Measurements from ENCODE around the gene CMTM6.

DNA sequence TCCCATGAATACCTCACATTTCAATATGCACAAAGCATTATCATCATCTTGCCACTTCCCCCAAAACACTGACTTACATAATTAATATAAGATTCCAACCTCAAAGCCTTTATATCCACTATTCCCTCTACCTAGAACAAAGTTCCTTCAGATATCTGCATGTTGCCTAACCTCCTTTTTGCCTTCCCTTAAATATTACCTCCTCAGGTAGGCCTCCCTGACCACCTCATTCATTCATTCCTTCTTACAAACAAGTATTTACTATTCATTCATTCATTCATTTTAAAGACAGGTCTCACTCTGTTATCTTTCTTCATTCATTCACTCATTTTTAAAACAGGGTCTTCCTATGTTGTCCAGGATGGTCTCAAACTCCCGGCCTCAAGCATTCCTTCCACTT lies 49.4 kb upstream of the CMTM6 start:
- TF ChIP-seq, protein P1, sequence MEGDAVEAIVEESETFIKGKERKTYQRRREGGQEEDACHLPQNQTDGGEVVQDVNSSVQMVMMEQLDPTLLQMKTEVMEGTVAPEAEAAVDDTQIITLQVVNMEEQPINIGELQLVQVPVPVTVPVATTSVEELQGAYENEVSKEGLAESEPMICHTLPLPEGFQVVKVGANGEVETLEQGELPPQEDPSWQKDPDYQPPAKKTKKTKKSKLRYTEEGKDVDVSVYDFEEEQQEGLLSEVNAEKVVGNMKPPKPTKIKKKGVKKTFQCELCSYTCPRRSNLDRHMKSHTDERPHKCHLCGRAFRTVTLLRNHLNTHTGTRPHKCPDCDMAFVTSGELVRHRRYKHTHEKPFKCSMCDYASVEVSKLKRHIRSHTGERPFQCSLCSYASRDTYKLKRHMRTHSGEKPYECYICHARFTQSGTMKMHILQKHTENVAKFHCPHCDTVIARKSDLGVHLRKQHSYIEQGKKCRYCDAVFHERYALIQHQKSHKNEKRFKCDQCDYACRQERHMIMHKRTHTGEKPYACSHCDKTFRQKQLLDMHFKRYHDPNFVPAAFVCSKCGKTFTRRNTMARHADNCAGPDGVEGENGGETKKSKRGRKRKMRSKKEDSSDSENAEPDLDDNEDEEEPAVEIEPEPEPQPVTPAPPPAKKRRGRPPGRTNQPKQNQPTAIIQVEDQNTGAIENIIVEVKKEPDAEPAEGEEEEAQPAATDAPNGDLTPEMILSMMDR (IDR thresholded peaks at IDR 0.05), result no peak
- TF ChIP-seq POLR2A (IDR thresholded peaks at IDR 0.05) (no peak), POLR2AphosphoS5 (IDR thresholded peaks at IDR 0.05; ENCODE audit: insufficient read depth in 1 of 2, low read depth in 1 of 2) (no peak)

Data from vagina (tissue), 2 donors.